GM18505 (cell line): ENCODE results near the gene STARD9.
"Not testable (repeated sequence)": the region's sequence is repeated elsewhere in the genome, so short reads cannot be mapped to it uniquely, and the experiment has no call there.

Source experiments
- ATAC-seq: cut with Tn5 transposase; IDR thresholded peaks from one replicate; pipeline ENCODE4 v1.9.1; 2021; ENCODE audit not compliant: unreplicated experiment
- POLR2A ChIP-seq: IDR thresholded peaks from 4 replicates; pipeline ENCODE4 v1.6.1; 2011; ENCODE audit warnings: borderline replicate concordance; ENCODE audit not compliant: insufficient read depth, insufficient read length; ENCODE audit errors: extremely low read depth

Gene STARD9

DNA sequence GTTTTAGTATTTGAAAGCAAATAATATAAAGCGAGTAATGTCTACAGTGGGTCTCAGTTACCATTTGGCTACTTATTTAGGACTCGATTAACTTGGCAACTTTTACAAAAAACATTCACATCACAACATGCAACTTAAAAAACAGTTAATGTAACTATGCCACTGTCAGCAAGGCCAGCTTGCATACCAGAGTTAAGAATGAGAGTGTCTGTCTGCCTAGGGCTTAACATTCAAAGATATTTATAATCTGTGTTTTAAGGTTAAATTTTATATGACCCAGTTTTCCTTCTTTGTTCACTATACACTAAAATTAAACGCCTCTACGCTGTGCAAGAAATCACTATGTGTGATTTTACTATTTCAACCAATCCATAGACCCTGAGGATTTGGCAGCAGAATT lies 166.7 kb downstream of the STARD9 start:
- no peak for TF ChIP-seq POLR2A
- no peak for ATAC-seq

- ATAC-seq: no peak
- no peak for TF ChIP-seq POLR2A
Measured at GRCh38 chr15:42744195-42744594, 168.8 kb downstream of the STARD9 start.

- no peak for TF ChIP-seq POLR2A
- no peak for ATAC-seq
Measured at GRCh38 chr15:42749266-42749665, 173.9 kb downstream of the STARD9 start.

GRCh38 chr15:42750306-42750705 lies 174.9 kb downstream of the STARD9 start:
- ATAC-seq: no peak
- no peak for TF ChIP-seq POLR2A

DNA sequence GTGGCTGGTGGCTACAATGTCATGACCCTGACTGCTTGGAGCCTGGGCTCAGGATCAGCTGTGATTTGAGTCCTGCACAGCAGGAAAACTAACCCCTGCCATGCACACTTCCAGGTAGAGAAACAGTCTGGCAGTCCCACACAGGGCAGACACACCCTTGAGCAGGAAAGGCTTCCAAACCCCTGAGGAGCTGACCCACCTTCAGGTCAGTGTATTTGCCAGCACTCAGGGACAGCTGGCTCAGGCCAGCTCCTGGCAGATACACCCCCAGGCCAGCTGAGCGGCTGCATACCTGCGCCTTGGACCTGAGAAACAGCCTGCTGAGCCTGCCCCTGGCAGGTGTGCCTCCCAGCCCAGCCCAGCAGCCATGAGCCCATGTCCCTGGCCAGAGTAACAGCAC lies 183.7 kb downstream of the STARD9 start:
- TF ChIP-seq POLR2A: no peak
- no peak for ATAC-seq

- TF ChIP-seq POLR2A: no peak
- no peak for ATAC-seq
Measured at GRCh38 chr15:42760759-42761158, 185.4 kb downstream of the STARD9 start.

DNA sequence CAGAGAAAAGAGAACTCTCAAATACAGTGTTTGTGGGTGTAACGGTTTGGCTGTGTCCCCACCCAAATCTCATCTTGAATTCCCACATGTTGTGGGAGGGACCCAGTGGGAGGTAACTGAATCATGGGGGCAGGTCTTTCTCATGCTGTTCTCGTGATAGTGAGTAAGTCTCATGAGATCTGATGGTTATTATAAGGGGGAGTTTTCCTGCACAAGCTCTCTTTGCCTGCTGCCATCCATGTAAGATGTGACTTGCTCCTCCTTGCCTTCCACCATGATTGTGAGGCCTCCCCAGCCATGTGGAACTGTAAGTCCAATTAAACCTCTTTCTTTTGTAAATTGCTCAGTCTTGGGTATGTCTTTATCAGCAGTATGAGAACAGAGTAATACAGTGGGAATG lies 186.4 kb downstream of the STARD9 start:
- not testable (repeated sequence) for ATAC-seq

DNA sequence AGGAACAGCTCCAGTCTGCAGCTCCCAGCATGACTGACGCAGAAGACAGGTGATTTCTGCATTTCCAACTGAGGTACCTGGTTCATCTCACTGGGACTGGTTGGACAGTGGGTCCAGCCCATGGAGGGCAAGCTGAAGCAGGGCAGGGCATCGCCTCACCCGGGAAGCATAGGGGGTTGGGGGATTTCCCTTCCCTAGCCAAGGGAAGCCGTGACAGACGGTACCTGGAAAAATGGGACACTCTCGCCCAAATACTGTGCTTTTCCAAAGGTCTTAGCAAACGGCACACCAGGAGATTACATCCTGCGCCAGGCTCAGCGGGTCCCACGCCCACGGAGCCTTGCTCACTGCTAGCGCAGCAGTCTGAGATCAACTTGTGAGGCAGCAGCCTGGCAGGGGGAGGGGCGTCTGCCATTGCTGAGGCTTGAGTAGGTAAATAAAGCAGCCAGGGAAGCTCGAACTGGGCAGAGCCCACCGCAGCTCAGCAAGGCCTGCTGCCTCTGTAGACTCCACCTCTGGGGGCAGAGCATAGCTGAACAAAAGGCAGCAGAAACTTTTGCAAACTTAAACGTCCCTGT lies 188.8 kb downstream of the STARD9 start:
- ATAC-seq: not testable (repeated sequence)

- ATAC-seq: not testable (repeated sequence)
Measured at GRCh38 chr15:42766109-42766508, 190.7 kb downstream of the STARD9 start.
